A549 (cell line): Measurements from ENCODE around the gene LAIR1. TPM values are rescaled to one million over a fixed set of nuclear protein-coding genes. Genes with fewer than 3 reads are reported as not detected.

ENCODE experiments used
- ATAC-seq, 2 experiments: fragments of 200-7000 bp in 1 of 2; fragments of >200 bp in 1 of 2; cut with Nextera tagmentation in 1 of 2; cut with Tn5 transposase in 1 of 2; 3 replicates each; pipeline versions ENCODE4 v1.8.0 to v1.9.1; 2018 to 2020; ENCODE audit warnings: mild to moderate bottlenecking in 1 of 2, moderate library complexity in 1 of 2
- CTCF ChIA-PET: fragments of 300-600 bp; sonication (Branson Sonifier 250); formaldehyde crosslinking; extraction: SDS; loops from one replicate; lab custom pipeline; 2021; ENCODE audit warnings: antibody characterized with exemption, inconsistent platforms; lab: Yijun Ruan, JAX
- POLR2A ChIA-PET: fragments of 350-600 bp; formaldehyde crosslinking; extraction: SDS; loops from one replicate; lab custom pipeline; 2021; ENCODE audit warnings: antibody characterized with exemption, inconsistent platforms; lab: Yijun Ruan, JAX
- DNase-seq, 2 experiments: peaks; one replicate each; pipeline versions ENCODE4 v3.0.0 to v3.0.0-alpha.2; 2011 to 2016; ENCODE audit warnings: low read depth in 1 of 2, low spot score in 1 of 2
- FAIRE-seq: peaks from 2 replicates; lab custom pipeline; 2011; peaks lifted over from hg19 to GRCh38; lab: Jason Lieb, UNC
- H3K27ac ChIP-seq, 2 experiments: fragments of >200 bp; sonication (Bioruptor Twin); formaldehyde crosslinking; 3 replicates each; pipeline ENCODE4 v1.5.1; 2016 to 2017
- H3K4me1 ChIP-seq: fragments of >200 bp; sonication (Bioruptor Twin); formaldehyde crosslinking; 3 replicates; pipeline ENCODE4 v1.6.1; 2016
- H3K4me2 ChIP-seq: fragments of >200 bp; sonication (Bioruptor Twin); formaldehyde crosslinking; 3 replicates; pipeline ENCODE4 v1.6.1; 2016
- H3K4me3 ChIP-seq: fragments of >200 bp; sonication (Bioruptor Twin); formaldehyde crosslinking; 3 replicates; pipeline ENCODE4 v1.5.1; 2016
- H3K9me3 ChIP-seq: fragments of >200 bp; sonication (Bioruptor Twin); formaldehyde crosslinking; 3 replicates; pipeline ENCODE4 v1.6.1; 2016
- BCL3 ChIP-seq: fragments of >200 bp; sonication (Bioruptor Twin); formaldehyde crosslinking; IDR thresholded peaks from 3 replicates; pipeline ENCODE4 v1.6.1; 2016
- BHLHE40 ChIP-seq: IDR thresholded peaks from 2 replicates; pipeline ENCODE4 v1.6.1; 2012; ENCODE audit warnings: low read depth, low read length, inconsistent platforms
- CBX8 ChIP-seq: fragments of 200-600 bp; sonication (generic); IDR thresholded peaks from 2 replicates; pipeline ENCODE4 v1.6.1; 2016
- CHD4 ChIP-seq: fragments of 200-600 bp; sonication (generic); IDR thresholded peaks from 2 replicates; pipeline ENCODE4 v1.6.1; 2016; ENCODE audit warnings: antibody characterized with exemption, mild to moderate bottlenecking, borderline replicate concordance
- E2F6 ChIP-seq: IDR thresholded peaks from 2 replicates; pipeline ENCODE4 v1.6.1; 2012; ENCODE audit warnings: low read depth, borderline replicate concordance
- EHF ChIP-seq: fragments of 250-450 bp; sonication (Bioruptor Pico); IDR thresholded peaks from 2 replicates; pipeline ENCODE4 v1.5.0; 2020; ENCODE audit warnings: mild to moderate bottlenecking
- ELK1 ChIP-seq: fragments of 150-350 bp; IDR thresholded peaks from 2 replicates; pipeline ENCODE4 v1.6.1; 2014; ENCODE audit warnings: low read depth, mild to moderate bottlenecking, low read length
- EP300 ChIP-seq, 2 experiments: fragments of >200 bp; sonication (Bioruptor Twin); formaldehyde crosslinking; IDR thresholded peaks; 2 replicates in 1 of 2; 3 replicates in 1 of 2; pipeline ENCODE4 v1.6.1; 2016 to 2017
- ESRRA ChIP-seq: fragments of 150-350 bp; IDR thresholded peaks from 2 replicates; pipeline ENCODE4 v1.6.1; 2014; ENCODE audit warnings: mild to moderate bottlenecking, low read length, borderline replicate concordance
- FOSB ChIP-seq: fragments of 250-450 bp; sonication (Bioruptor Pico); IDR thresholded peaks from 2 replicates; pipeline ENCODE4 v1.5.0; 2020; ENCODE audit warnings: mild to moderate bottlenecking, moderate library complexity
- HDAC2 ChIP-seq: fragments of 200-600 bp; sonication (generic); IDR thresholded peaks from 2 replicates; pipeline ENCODE4 v1.6.1; 2016
- HMGXB4 ChIP-seq: fragments of 250-450 bp; sonication (Bioruptor Pico); IDR thresholded peaks from 2 replicates; pipeline ENCODE4 v1.5.0; 2021; ENCODE audit warnings: mild to moderate bottlenecking, moderate library complexity, borderline replicate concordance
- HOXA7 ChIP-seq: fragments of 250-450 bp; sonication (Bioruptor Pico); IDR thresholded peaks from 2 replicates; pipeline ENCODE4 v1.5.0; 2020; ENCODE audit warnings: mild to moderate bottlenecking, moderate library complexity
- HOXB13 ChIP-seq: fragments of 250-450 bp; sonication (Bioruptor Pico); IDR thresholded peaks from 2 replicates; pipeline ENCODE4 v1.5.0; 2020; ENCODE audit warnings: low read depth, mild to moderate bottlenecking, moderate library complexity
- JUNB ChIP-seq: fragments of >200 bp; sonication (Bioruptor Twin); formaldehyde crosslinking; IDR thresholded peaks from 2 replicates; pipeline ENCODE4 v1.6.1; 2016
- KDM1A ChIP-seq: fragments of 200-600 bp; sonication (generic); IDR thresholded peaks from 2 replicates; pipeline ENCODE4 v1.6.1; 2016; ENCODE audit warnings: low read depth, mild to moderate bottlenecking
- KDM5A ChIP-seq: fragments of 200-600 bp; sonication (generic); IDR thresholded peaks from 2 replicates; pipeline ENCODE4 v1.6.1; 2016; ENCODE audit warnings: antibody characterized with exemption, mild to moderate bottlenecking
- MAX ChIP-seq: IDR thresholded peaks from 2 replicates; pipeline ENCODE4 v1.6.1; 2012
- MAZ ChIP-seq: fragments of 150-350 bp; IDR thresholded peaks from 2 replicates; pipeline ENCODE4 v1.6.1; 2014; ENCODE audit warnings: antibody characterized with exemption, low read depth, low read length, borderline replicate concordance
- NFE2L2 ChIP-seq: fragments of 150-350 bp; conservative IDR thresholded peaks from 2 replicates; pipeline ENCODE4 v1.6.1; 2014; ENCODE audit warnings: low read length
- PHF8 ChIP-seq: fragments of 200-600 bp; sonication (generic); IDR thresholded peaks from 2 replicates; pipeline ENCODE4 v1.6.1; 2016; ENCODE audit warnings: low read depth, mild to moderate bottlenecking, antibody characterized with exemption, moderate library complexity, borderline replicate concordance
- POLR2AphosphoS2 ChIP-seq: conservative IDR thresholded peaks from 2 replicates; pipeline ENCODE4 v1.6.1; 2012; ENCODE audit warnings: low read length, improper control_type of control experiment, inconsistent platforms
- RAD21 ChIP-seq, 2 experiments: fragments of >200 bp in 1 of 2; sonication (Bioruptor Twin) in 1 of 2; formaldehyde crosslinking in 1 of 2; IDR thresholded peaks in 1 of 2; conservative IDR thresholded peaks in 1 of 2; 2 replicates in 1 of 2; 3 replicates in 1 of 2; pipeline ENCODE4 v1.6.1; 2012 to 2018; ENCODE audit warnings: inconsistent platforms in 1 of 2
- REST ChIP-seq: fragments of 200-600 bp; sonication (generic); IDR thresholded peaks from 2 replicates; pipeline ENCODE4 v1.6.1; 2016; ENCODE audit warnings: antibody characterized with exemption, mild to moderate bottlenecking, moderate library complexity
- RFX5 ChIP-seq: fragments of 450-650 bp; IDR thresholded peaks from 2 replicates; pipeline ENCODE4 v1.7.1; 2014; ENCODE audit warnings: antibody characterized with exemption, mild to moderate bottlenecking, moderate library complexity
- USF2 ChIP-seq: fragments of 450-650 bp; IDR thresholded peaks from 2 replicates; pipeline ENCODE4 v1.6.1; 2014; ENCODE audit warnings: antibody characterized with exemption
- ZFP36 ChIP-seq: fragments of 450-650 bp; IDR thresholded peaks from 2 replicates; pipeline ENCODE4 v1.6.1; 2014; ENCODE audit warnings: borderline replicate concordance; ENCODE audit not compliant: partially characterized antibody
- ZNF302 ChIP-seq: fragments of 250-450 bp; sonication (Bioruptor Pico); IDR thresholded peaks from 2 replicates; pipeline ENCODE4 v1.9.0; 2021; ENCODE audit warnings: inconsistent platforms, mild to moderate bottlenecking, moderate library complexity
- ZSCAN20 ChIP-seq: fragments of 250-450 bp; sonication (Bioruptor Pico); IDR thresholded peaks from 2 replicates; pipeline ENCODE4 v1.8.0; 2022; ENCODE audit warnings: mild to moderate bottlenecking, moderate library complexity
- WGBS: methylation state at CpG from one replicate; pipeline ENCODE4 v1.1.6; 2017; ENCODE audit errors: missing lambda C conversion rate; 5-methylcytosine and 5-hydroxymethylcytosine counted together
- polyA plus RNA-seq, 4 experiments: library from polyadenylated mRNA; depleted of rRNA in 3 of 4; stranded (reverse); fragments of >200 nt; fragmentation: RNase III in 1 of 4; extraction: RNeasy Plus Mini Kit Qiagen cat#74134 plus additional on column Dnase treatment in 1 of 4; gene quantifications; 2 replicates in 3 of 4; 3 replicates in 1 of 4; pipeline ENCODE4 v1.2.3, GENCODE V29; 2011 to 2017

The LAIR1 gene
- polyA plus RNA-seq, 2 of the 4 experiments (the other 2 are of a cell fraction): not detected

GRCh38 chr19:54352041-54352440, 12.7 kb downstream of the LAIR1 start:
- ChIA-PET CTCF (interaction anchor here (2.0 kb wide), 1 partner anchor 39 kb away, joined by 12 read pairs; no protein-coding TSS in a partner anchor), POLR2A (no interaction called here)
- no peak; a peak in 1 of 6 replicates for ATAC-seq
- H3K27ac ChIP-seq: no peak overlapping the region
- no peak overlapping the region for H3K4me3 ChIP-seq
- TF ChIP-seq BHLHE40 (no peak), HOXB13 (CRISPR knock-in tag) (no peak), HDAC2 (no peak), KDM1A (no peak), PHF8 (no peak), CBX8 (no peak), E2F6 (no peak), JUNB (no peak), ESRRA (no peak), NFE2L2 (no peak), EHF (CRISPR knock-in tag) (no peak), RAD21 (conservative IDR thresholded peaks at IDR 0.05 in 1 of 2, IDR thresholded peaks at IDR 0.05 in 1 of 2) (no peak), RFX5 (no peak), BCL3 (no peak), EP300 (IDR thresholded peaks at IDR 0.05) (no peak), HMGXB4 (no peak), ZNF302 (CRISPR knock-in tag) (no peak)
- no peak overlapping the region for H3K4me2 ChIP-seq
- no peaks in the 10 kb centered on the region for H3K4me1 ChIP-seq
- 35% methylated on average over 7 of the region's 7 CpGs for WGBS
- DNase-seq: no peak
- no peak for FAIRE-seq
- no peaks in the 10 kb centered on the region for H3K9me3 ChIP-seq

- WGBS: 14% methylated on average over 2 of the region's 2 CpGs
- no peak for DNase-seq
- Histone ChIP-seq H3K9me3 (no peaks in the 10 kb centered on the region), H3K27ac (no peak overlapping the region), H3K4me1 (no peaks in the 10 kb centered on the region), H3K4me2 (no peak overlapping the region), H3K4me3 (no peak overlapping the region)
- no peak for FAIRE-seq
- no peak for ATAC-seq
- ChIA-PET CTCF (no interaction called here), POLR2A (no interaction called here)
- TF ChIP-seq KDM5A (no peak), KDM1A (no peak), MAX (no peak), ELK1 (no peak), MAZ (no peak), HOXA7 (CRISPR knock-in tag) (no peak), FOSB (no peak), REST (no peak), POLR2AphosphoS2 (no peak), ZSCAN20 (no peak), CHD4 (no peak), CBX8 (no peak), BHLHE40 (no peak), ZFP36 (no peak), RFX5 (no peak), JUNB (no peak), USF2 (no peak)
- TF ChIP-seq, all 56 proteins: peak for 0
Observed at GRCh38 chr19:54351474-54351873, 13.3 kb downstream of the LAIR1 start.
